ENCODE results near the gene COG5. TPM values are rescaled to one million over a fixed set of nuclear protein-coding genes. Genes with fewer than 3 reads are reported as not detected.
"Not testable (repeated sequence)": the region's sequence is repeated elsewhere in the genome, so short reads cannot be mapped to it uniquely, and the experiment has no call there.

Gene COG5
- total and polyA plus RNA-seq, 12 donors, result 4.4 to 43.8 (median 32.8) TPM

- Histone ChIP-seq H3K4me1 (replicated peaks in 1 of 2) (no peaks in the 10 kb centered on the region), H3K4me3 (no peak overlapping the region), H3K9me3 (replicated peaks in 1 of 3) (no peaks in the 10 kb centered on the region), H3K27me3 (no peaks in the 10 kb centered on the region), H3K36me3 (replicated peaks in 1 of 2) (no peaks in the 10 kb centered on the region), H3K27ac (no peak overlapping the region)
- 88 to 96% (median 92%) methylated on average over 3 of the region's 3 CpGs for WGBS, 4 donors
- DNase-seq, result no peak
- intact Hi-C loops (cut with DNase I), result no loop called here
- TF ChIP-seq POLR2A (IDR thresholded peaks at IDR 0.05) (no peak), CTCF (IDR thresholded peaks at IDR 0.05) (no peak)
These were observed 402.3 kb downstream of the COG5 start for GRCh38 chr7:107161415-107161814.

GRCh38 chr7:107160389-107160788 is 403.3 kb downstream of the COG5 start:
- WGBS, 4 donors, result 48 to 68% (median 58%) methylated on average over 2 of the region's 2 CpGs
- TF ChIP-seq POLR2A (IDR thresholded peaks at IDR 0.05) (no peak), CTCF (IDR thresholded peaks at IDR 0.05) (no peak)
- H3K27ac ChIP-seq, result no peak overlapping the region
- no peaks in the 10 kb centered on the region for H3K9me3 ChIP-seq (replicated peaks in 1 of 3)
- no peaks in the 10 kb centered on the region for H3K36me3 ChIP-seq (replicated peaks in 1 of 2)
- H3K4me1 ChIP-seq (replicated peaks in 1 of 2), result no peaks in the 10 kb centered on the region
- no peak for DNase-seq
- intact Hi-C loops (cut with DNase I), result no loop called here
- no peak overlapping the region for H3K4me3 ChIP-seq
- H3K27me3 ChIP-seq, result no peaks in the 10 kb centered on the region

- no peaks in the 10 kb centered on the region for H3K4me1 ChIP-seq (replicated peaks in 1 of 2)
- 85 to 90% (median 89%) methylated on average over 2 of the region's 2 CpGs for WGBS, 4 donors
- H3K27me3 ChIP-seq, result no peaks in the 10 kb centered on the region
- no peaks in the 10 kb centered on the region for H3K9me3 ChIP-seq (replicated peaks in 1 of 3)
- DNase-seq, result no peak
- no peak overlapping the region for H3K4me3 ChIP-seq
- no peaks in the 10 kb centered on the region for H3K36me3 ChIP-seq (replicated peaks in 1 of 2)
- TF ChIP-seq POLR2A (IDR thresholded peaks at IDR 0.05), result no peak
- TF ChIP-seq CTCF (IDR thresholded peaks at IDR 0.05), result no peak
- H3K27ac ChIP-seq, result no peak overlapping the region
- intact Hi-C loops (cut with DNase I), result loop anchor here in 1 of 2 donors (10.0 kb wide), 1 partner anchor 203 kb away; no protein-coding TSS in a partner anchor
These were observed 405.7 kb downstream of the COG5 start for GRCh38 chr7:107158028-107158427.

GRCh38 chr7:107157091-107157490 is 406.6 kb downstream of the COG5 start:
- intact Hi-C loops (cut with DNase I), result loop anchor here in 1 of 2 donors (10.0 kb wide), 1 partner anchor 202 kb away; no protein-coding TSS in a partner anchor
- Histone ChIP-seq H3K4me3 (no peak overlapping the region), H3K27me3 (no peaks in the 10 kb centered on the region), H3K9me3 (replicated peaks in 1 of 3) (no peaks in the 10 kb centered on the region), H3K4me1 (replicated peaks in 1 of 2) (no peaks in the 10 kb centered on the region), H3K27ac (no peak overlapping the region), H3K36me3 (replicated peaks in 1 of 2) (no peaks in the 10 kb centered on the region)
- TF ChIP-seq POLR2A (IDR thresholded peaks at IDR 0.05), result no peak
- TF ChIP-seq CTCF (IDR thresholded peaks at IDR 0.05), result no peak
- DNase-seq, result no peak
- whole genome bisulfite sequencing, 4 donors, result 94 to 98% (median 95%) methylated on average over 7 of the region's 7 CpGs

GRCh38 chr7:107155726-107156125 is 408.0 kb downstream of the COG5 start:
- 91 to 97% (median 94%) methylated on average over 3 of the region's 3 CpGs for WGBS, 4 donors
- not testable (repeated sequence) for H3K4me3 ChIP-seq; DNase-seq; H3K27me3 ChIP-seq; H3K36me3 ChIP-seq (replicated peaks in 1 of 2); H3K4me1 ChIP-seq (replicated peaks in 1 of 2); H3K27ac ChIP-seq; H3K9me3 ChIP-seq (replicated peaks in 1 of 3)
- intact Hi-C loops (cut with DNase I), result loop anchor here in 1 of 2 donors (10.0 kb wide), 1 partner anchor 201 kb away; no protein-coding TSS in a partner anchor

All from adrenal gland (tissue), 12 donors.